NCI-H2107 (cell line): ENCODE data around the gene CABLES1.

Experiments
- DNase-seq: peaks from one replicate; lab custom pipeline; 2025; lab: John Stamatoyannopoulos, UW

Gene CABLES1

GRCh38 chr18:23194155-23194996 lies 59.1 kb downstream of the CABLES1 start:
- DNase-seq = no peak

GRCh38 chr18:23194997-23195957 lies 60.0 kb downstream of the CABLES1 start:
- DNase-seq = no peak

DNA sequence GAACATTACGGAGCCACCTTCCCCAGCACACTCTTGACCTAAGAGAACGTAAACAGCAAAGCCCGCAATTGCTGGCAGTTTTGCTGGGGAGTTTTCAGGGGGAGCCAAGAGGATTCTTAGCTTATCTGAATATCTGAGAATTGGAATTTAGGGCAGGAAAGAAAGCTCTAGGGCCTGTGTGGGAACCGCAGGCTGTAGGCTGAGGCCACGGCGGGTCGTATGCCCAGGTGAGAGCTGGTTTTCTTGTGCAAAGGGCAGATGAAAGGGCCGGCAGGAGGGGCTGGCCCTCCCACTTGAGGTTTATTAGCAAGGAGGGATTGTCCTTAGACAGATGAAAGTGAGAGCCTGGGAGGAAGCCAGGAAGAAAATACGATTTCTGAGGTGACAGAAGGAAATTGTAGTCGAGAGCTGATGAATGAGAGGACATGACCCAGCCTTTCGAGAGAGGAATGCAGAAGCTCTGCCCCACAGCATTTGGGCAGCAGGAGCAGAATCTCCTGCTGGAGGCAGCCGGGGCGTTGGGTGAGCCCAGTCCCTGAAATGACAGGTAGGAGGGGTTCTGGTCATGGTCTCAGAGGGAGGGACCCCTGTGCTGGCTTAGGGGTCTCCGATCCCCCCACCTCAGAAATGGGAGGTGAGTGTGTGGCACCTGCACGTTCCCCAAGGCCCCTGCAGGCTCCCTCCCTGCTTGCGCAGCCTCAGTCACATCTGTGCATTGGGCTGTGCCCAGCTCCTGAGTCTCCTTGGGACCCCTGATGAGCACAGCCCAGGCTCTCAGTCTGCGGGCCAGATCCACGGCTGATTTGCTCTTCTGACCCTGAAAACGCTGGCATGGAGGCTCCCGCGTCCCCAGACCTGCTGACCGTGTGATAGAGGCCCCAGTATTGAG lies 61.1 kb downstream of the CABLES1 start:
- no peak for DNase-seq

DNA sequence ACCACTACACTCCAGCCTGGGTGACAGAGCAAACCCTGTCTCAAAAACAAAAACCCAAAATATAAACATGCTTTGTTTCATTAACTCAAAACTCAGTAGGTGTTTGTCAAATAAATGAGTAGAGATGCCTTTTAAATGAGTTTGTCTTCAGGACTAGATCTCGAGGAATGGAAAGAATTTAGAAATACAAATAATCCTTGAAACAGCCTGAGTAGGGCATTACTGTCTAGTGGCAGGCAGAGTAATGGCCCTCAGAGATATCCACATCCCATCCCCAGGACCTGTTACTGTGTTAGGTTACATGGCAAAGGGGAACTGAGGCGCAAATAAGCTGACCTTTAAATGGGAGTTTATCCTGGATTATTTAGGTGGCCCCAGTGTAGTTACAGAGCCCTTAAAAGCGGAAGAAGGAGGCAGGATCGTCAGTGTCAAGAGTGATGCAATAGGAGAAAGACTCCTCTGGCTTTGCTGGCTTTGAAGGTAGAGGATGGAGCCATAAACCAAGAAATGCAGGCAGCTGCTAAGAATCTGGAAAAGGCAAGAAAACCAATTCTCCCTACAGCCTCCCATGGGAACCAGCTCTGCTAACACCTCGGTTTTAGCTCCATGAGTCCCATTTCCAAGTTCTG lies 63.0 kb downstream of the CABLES1 start:
- no peak for DNase-seq

- DNase-seq = no peak
Observed at GRCh38 chr18:23200756-23201155, 65.5 kb downstream of the CABLES1 start.

- DNase-seq = no peak
Observed at GRCh38 chr18:23201741-23202140, 66.5 kb downstream of the CABLES1 start.

DNA sequence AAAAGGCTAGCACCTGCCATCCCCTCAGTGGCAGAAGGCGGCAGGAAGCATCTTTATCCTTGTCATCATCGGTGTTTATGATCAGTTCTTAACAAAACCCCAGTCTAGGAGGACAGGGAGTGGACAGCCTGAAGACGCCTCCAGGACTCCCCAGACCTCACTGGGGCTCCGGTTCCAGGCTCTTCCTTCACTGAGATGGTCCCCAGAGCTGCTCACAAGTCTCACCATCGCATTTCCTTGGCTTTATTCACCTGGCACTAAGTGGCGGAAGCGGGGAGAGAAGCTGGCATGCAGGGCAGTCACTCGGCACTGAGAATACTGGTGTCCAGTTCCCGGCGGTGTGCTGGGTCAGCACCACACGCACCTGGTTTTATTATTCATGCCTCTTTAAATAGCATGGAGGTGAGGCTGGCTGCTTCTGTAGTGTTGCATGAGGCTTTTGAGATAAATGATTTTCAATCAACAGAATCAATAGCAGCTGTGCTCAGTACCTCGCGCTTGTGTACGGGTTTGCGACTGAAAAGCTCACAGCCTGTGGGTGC lies 68.7 kb downstream of the CABLES1 start:
- DNase-seq = no peak

DNA sequence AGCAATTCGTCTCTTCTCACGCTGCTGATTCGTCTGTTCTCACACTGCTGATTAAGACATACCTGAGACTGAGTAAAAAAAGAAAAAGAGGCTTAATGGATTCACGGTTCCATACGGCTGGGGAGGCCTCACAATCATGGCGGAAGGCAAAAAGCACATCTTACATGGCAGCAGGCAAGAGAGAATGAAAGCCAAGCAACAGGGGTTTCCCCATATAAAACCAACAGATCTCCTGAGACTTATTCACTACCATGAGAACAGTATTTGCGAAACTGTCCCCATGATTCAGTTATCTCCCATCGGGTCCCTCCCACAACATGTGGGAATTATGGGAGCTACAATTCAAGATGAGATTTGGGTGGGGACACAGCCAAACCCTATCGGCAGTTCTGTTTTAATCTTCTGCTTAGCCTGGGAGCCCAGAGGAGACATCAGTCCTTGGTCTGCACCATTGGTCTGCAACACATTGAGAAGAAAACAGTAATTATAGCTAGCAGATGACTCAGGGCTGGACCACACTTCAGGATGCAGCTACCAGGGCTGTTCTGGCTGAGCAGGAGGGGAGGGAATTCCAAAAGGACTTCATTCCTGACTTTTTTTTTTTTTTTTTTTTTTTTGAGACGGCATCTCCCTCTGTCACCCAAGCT lies 69.4 kb downstream of the CABLES1 start:
- DNase-seq = no peak

- DNase-seq = no peak
Observed at GRCh38 chr18:23205980-23206379, 70.7 kb downstream of the CABLES1 start.

DNA sequence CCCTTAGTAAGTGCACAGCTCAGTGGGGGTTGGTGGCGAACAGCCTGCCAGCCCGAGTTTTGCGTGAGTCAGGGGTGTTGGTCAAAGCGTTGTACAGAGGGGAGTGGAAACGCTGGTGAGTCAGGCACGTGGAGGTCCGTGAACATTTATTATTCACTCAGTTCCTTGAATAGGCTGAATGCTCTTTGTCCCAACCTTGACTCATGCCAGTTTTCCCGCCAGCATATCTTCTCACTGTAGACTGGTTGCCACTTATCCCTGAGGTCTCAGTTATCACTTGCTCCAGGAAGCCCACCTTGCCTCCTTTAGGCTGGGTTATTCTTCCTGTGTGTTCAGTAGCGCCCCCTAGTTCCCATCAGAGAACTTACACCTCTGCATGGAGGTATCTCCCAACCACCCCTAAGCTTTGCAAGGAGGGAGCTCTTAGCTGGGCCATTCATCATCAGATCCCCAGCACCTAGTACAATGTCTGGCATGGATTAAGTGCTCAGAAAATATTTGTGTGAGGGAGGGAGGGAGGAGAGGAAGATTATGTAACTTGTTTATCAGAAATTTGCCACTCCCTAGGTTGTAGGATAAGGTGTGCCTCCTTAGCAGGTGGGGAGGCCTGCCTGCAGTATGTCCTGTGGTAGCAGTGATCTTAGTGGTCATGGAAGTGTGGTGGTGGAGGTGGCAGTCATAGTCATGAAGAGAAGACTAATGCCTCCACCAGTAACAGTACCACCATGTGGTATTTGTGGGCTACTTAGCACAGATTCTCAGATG lies 72.1 kb downstream of the CABLES1 start:
- DNase-seq = no peak

DNA sequence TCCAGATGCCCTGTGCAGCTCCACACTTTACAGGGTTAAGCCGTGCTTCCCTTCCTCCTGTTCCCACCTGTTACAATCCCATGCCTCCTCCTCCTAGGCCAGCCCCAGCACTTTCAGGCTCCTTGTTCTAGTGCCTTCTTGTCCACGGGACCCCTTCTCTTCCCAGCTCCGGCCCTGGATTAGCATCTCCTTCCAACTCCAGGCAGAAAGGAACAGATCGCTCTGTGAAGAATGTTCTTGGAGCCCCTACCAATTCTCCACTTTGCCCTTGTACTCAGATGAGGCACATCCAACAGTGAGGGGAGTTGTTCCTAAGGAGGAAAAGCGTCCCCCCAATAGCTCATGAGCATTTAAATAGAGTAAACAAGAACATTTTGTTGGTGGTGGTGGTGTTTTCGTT lies 72.7 kb downstream of the CABLES1 start:
- DNase-seq = no peak

- no peak for DNase-seq
Observed at GRCh38 chr18:23208600-23208999, 73.3 kb downstream of the CABLES1 start.

DNA sequence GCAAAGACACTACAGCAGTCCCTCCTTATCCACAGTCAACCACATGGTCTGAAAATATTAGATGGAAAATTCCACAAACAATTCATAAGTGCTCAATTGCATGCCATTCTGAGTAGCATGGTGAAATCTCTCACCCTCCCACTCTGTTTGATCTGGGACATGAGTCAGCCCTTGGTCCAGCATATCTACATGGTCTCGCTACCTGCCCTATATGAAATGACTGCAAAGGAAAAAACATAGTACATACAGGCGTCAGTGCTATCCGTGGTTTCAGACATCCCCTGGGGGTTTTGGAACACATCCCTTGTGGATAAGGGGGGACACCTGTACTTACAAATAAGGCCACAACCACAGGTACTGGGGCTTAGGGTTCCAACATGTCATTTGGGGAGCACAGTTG lies 73.7 kb downstream of the CABLES1 start:
- DNase-seq = no peak

DNA sequence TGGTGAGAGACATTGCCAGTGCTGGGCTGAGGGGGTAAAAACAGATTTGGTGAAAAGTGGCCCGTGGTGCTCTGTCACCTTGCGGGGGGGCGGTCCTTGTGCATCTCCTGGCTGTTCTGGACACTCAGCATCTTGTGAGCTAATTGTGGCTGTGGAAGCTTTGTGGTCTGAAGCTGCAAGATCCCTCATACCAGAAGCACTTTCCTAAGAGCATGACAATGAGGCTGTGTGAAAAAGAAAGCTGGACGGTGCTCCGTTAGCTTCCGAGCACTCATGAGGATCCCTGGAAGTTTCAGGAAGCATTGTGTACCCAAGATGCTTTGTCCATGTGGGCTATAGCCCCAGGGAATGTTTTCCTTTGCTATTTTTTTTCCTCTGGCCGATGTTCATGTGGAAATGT lies 74.5 kb downstream of the CABLES1 start:
- DNase-seq = no peak

DNA sequence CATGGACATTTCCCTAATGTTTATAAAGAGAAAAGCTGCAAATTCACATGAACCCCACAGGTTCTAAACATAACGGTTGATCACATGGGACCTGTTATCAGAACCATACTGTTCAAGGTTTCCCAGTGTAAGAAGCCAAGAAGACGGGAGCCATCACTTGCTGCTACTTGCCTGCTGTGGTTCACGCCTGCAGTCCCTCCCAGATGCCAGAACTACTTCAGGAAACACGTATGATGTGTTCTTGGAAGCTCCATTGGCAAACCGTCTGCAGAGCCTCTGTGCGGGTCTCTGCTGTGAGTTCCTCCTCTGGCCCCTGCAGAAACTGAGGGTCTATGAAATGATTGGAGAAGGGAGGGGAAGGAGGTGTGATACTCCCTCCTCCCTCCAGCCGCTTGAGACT lies 75.2 kb downstream of the CABLES1 start:
- DNase-seq = no peak

DNA sequence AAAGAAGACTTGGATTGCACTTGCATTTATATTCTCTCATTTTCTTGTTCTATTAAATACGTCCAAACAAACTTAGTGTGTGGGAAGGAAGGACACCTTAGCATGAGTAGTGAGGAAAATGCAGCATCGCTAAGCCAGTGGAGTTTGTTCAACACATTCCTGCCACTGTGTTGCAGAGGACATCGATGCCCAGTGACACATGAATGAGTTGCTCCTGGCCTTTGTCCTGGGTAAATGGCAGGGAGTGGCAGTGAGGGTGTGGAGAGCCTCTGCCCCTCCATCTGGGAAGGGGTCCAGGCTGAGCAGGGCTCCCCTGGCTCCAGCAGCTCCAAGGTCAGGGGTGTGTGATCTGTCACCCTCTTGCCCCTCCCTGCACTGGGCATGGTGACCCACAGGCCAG lies 75.9 kb downstream of the CABLES1 start:
- DNase-seq = no peak

DNA sequence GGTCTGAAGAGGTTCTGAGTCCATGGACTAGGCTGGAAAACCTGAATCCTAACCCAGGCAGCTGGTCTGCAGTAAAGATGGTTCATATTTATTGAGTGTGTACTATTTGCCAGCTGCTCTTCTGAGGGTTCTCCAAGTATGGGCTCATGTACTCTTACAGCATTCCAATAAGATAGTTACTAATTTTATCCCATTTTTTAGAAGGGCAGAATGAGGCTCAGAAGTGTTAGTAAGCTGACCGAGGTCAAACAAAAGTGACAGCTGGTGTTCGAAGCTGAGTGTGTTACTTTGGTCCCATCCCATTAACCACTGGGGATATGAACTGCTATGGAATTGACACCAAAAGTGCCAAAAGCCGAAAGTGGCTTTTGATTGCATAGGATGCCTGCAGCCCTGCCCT lies 76.9 kb downstream of the CABLES1 start:
- DNase-seq = no peak

DNA sequence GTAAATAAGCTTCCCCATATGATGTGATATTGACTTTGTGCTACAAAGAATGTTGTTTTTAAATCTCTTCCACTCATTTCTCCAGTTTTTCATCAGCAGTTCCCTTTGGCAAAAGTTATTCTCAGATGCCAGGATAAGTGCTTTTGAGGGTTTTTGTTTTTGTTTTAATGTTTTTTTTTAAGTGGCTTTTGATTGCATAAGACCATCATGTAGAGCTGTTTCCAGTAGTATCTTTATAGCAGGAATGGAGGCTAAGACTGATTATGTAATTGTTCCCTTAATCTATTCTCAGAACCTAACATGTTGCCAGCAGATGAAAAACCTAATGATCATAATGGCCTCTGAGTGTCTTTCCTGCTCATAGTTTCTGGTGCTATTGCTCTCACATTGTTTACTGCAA lies 77.9 kb downstream of the CABLES1 start:
- no peak for DNase-seq

- DNase-seq = no peak
Observed at GRCh38 chr18:23217781-23218180, 82.5 kb downstream of the CABLES1 start.

DNA sequence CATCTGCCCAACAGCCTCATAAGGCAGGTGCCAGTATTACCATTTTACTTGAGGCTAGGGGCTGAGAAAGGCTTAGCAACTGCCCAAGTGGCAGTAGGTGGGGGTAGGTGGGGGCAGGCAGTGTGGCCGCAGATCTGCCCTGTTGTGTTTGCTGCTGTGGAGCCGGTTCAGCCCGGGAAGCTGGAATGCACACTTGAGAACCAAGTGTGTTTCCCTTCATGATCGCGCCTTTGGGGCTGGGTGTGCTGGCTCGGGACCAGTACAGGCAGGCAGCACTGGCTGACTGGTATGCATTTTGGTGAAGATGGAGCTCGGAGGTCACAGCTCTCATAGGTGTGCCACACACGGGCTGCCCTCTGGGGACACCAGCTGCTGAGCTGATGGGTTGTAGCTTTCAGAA lies 85.1 kb downstream of the CABLES1 start:
- DNase-seq = no peak
